ENCODE results near the gene NEK7.

- no peak for TF ChIP-seq CTCF (IDR thresholded peaks at IDR 0.05)
- no peak for TF ChIP-seq POLR2A (IDR thresholded peaks at IDR 0.05)
These were observed 96.5 kb downstream of the NEK7 start for GRCh38 chr1:198253259-198253658.

Data from lower leg skin (tissue), 3 donors.